ENCODE data around the gene MEGF10.

MEGF10 gene

DNA sequence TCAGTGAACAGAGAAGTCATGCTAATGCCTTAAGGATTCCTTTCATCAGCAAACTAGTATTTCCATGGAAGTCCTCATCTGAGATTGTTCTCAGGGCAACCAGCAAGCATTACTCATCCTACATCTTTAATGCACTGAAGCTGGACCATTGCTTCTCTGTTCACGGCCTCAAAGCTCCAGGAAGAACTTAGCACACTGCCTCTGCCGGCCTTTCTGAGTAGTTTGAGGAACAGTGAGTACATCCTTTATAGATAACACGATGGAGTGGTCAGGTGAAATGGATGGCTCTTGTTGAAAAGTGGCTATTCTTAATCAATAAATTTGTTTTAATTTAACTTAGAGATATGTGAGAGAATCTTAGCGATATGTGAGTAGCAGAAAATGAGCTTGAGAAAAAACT is 35.8 kb downstream of the MEGF10 start:
- H3K27me3 ChIP-seq = no peaks in the 10 kb centered on the region
- H3K9me3 ChIP-seq = no peaks in the 10 kb centered on the region
- H3K4me3 ChIP-seq (ENCODE audit: low read depth in 1 of 2, low read length in 1 of 2) = no peak overlapping the region
- H3K36me3 ChIP-seq = no peaks in the 10 kb centered on the region
- TF ChIP-seq, protein P1, sequence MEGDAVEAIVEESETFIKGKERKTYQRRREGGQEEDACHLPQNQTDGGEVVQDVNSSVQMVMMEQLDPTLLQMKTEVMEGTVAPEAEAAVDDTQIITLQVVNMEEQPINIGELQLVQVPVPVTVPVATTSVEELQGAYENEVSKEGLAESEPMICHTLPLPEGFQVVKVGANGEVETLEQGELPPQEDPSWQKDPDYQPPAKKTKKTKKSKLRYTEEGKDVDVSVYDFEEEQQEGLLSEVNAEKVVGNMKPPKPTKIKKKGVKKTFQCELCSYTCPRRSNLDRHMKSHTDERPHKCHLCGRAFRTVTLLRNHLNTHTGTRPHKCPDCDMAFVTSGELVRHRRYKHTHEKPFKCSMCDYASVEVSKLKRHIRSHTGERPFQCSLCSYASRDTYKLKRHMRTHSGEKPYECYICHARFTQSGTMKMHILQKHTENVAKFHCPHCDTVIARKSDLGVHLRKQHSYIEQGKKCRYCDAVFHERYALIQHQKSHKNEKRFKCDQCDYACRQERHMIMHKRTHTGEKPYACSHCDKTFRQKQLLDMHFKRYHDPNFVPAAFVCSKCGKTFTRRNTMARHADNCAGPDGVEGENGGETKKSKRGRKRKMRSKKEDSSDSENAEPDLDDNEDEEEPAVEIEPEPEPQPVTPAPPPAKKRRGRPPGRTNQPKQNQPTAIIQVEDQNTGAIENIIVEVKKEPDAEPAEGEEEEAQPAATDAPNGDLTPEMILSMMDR (IDR thresholded peaks at IDR 0.05) = no peak
- H3K4me1 ChIP-seq (ENCODE audit: control insufficient read depth in 1 of 2, insufficient read depth in 1 of 2, low read depth in 1 of 2, low read length in 1 of 2) = no peaks in the 10 kb centered on the region
- no peak overlapping the region for H3K27ac ChIP-seq

- Histone ChIP-seq H3K9me3 (no peaks in the 10 kb centered on the region), H3K4me1 (ENCODE audit: control insufficient read depth in 1 of 2, insufficient read depth in 1 of 2, low read depth in 1 of 2, low read length in 1 of 2) (no peaks in the 10 kb centered on the region), H3K4me3 (ENCODE audit: low read depth in 1 of 2, low read length in 1 of 2) (no peak overlapping the region), H3K27ac (no peak overlapping the region), H3K27me3 (peaks cover 4% of the 10 kb centered on the region), H3K36me3 (no peaks in the 10 kb centered on the region)
- TF ChIP-seq, protein P1 (IDR thresholded peaks at IDR 0.05) = no peak
Measured at GRCh38 chr5:127326976-127327755, 36.6 kb downstream of the MEGF10 start.

- Histone ChIP-seq H3K4me1 (ENCODE audit: control insufficient read depth in 1 of 2, insufficient read depth in 1 of 2, low read depth in 1 of 2, low read length in 1 of 2) (no peaks in the 10 kb centered on the region), H3K9me3 (no peaks in the 10 kb centered on the region), H3K27ac (no peak overlapping the region), H3K27me3 (peaks cover 7% of the 10 kb centered on the region), H3K36me3 (no peaks in the 10 kb centered on the region), H3K4me3 (ENCODE audit: low read depth in 1 of 2, low read length in 1 of 2) (no peak overlapping the region)
- TF ChIP-seq, protein P1 (IDR thresholded peaks at IDR 0.05) = no peak
Measured at GRCh38 chr5:127330116-127330515, 39.5 kb downstream of the MEGF10 start.

DNA sequence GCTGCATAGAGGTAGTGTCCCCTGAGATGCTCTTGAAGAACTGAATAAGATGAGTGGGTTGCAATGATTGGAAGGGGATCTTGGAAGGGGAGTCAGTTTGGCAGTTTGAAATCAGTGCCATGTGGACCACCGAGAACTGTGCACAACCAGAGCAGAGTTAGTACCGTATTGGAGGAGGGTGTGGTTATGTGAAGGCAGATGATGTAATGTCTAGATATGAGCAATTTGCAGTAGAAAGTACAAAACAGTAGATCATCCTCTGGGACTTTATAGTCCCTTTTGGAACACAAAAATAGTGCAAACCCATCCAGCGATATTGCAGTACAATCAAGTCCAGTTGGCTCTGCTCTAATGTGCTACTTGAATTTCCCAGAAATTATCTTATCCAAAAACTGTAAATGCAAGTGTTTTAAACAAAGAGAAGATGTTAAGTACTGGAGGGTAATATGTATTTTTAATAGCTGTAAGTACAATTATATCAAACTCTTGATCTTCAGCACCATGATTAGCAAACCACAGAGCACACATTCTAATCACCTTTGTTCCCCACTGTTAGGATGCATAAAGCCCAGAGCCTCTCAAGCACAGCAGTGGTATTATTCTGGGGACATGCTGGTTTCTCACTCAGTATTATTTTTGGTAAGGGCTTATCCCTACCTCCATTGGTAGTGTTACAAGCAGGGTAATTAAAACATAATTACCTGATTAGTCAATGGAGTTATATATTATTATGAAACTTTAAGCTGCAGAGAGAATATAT is 41.5 kb downstream of the MEGF10 start:
- peaks cover 7% of the 10 kb centered on the region for H3K27me3 ChIP-seq
- H3K4me3 ChIP-seq (ENCODE audit: low read depth in 1 of 2, low read length in 1 of 2) = no peak overlapping the region
- TF ChIP-seq, protein P1 (IDR thresholded peaks at IDR 0.05) = no peak
- no peaks in the 10 kb centered on the region for H3K36me3 ChIP-seq
- H3K27ac ChIP-seq = no peak overlapping the region
- no peaks in the 10 kb centered on the region for H3K4me1 ChIP-seq (ENCODE audit: control insufficient read depth in 1 of 2, insufficient read depth in 1 of 2, low read depth in 1 of 2, low read length in 1 of 2)
- no peaks in the 10 kb centered on the region for H3K9me3 ChIP-seq

GRCh38 chr5:127333483-127333882 is 42.9 kb downstream of the MEGF10 start:
- no peaks in the 10 kb centered on the region for H3K9me3 ChIP-seq
- no peak overlapping the region for H3K27ac ChIP-seq
- H3K4me1 ChIP-seq (ENCODE audit: control insufficient read depth in 1 of 2, insufficient read depth in 1 of 2, low read depth in 1 of 2, low read length in 1 of 2) = no peaks in the 10 kb centered on the region
- H3K4me3 ChIP-seq (ENCODE audit: low read depth in 1 of 2, low read length in 1 of 2) = no peak overlapping the region
- no peaks in the 10 kb centered on the region for H3K36me3 ChIP-seq
- TF ChIP-seq, protein P1 (IDR thresholded peaks at IDR 0.05) = no peak
- peaks cover 7% of the 10 kb centered on the region for H3K27me3 ChIP-seq
